WTC11 (cell line): ENCODE data around the gene FCHSD2.

ENCODE experiments used
- AFF4 ChIP-seq: sonication (generic); formaldehyde crosslinking; IDR thresholded peaks from 2 replicates; pipeline ENCODE4 v1.8.1; 2023; ENCODE audit warnings: mild to moderate bottlenecking, missing genetic modification reagents, borderline replicate concordance
- ATF1 ChIP-seq: sonication (generic); formaldehyde crosslinking; IDR thresholded peaks from 2 replicates; pipeline ENCODE4 v1.8.1; 2023; ENCODE audit warnings: mild to moderate bottlenecking, moderate library complexity, missing genetic modification reagents
- CREM ChIP-seq: sonication (generic); formaldehyde crosslinking; IDR thresholded peaks from 2 replicates; pipeline ENCODE4 v1.8.1; 2022; ENCODE audit warnings: mild to moderate bottlenecking, missing genetic modification reagents, moderate library complexity
- CTCF ChIP-seq: fragments of 200-600 bp; IDR thresholded peaks from 2 replicates; pipeline ENCODE4 v1.8.0; 2022; ENCODE audit warnings: antibody characterized with exemption
- FOXP1 ChIP-seq: sonication (generic); formaldehyde crosslinking; IDR thresholded peaks from 2 replicates; pipeline ENCODE4 v1.8.0; 2022; ENCODE audit warnings: missing genetic modification reagents, mild to moderate bottlenecking, moderate library complexity, borderline replicate concordance
- NR1H2 ChIP-seq: sonication (generic); formaldehyde crosslinking; IDR thresholded peaks from 2 replicates; pipeline ENCODE4 v1.9.0; 2021; ENCODE audit warnings: mild to moderate bottlenecking, moderate library complexity, missing genetic modification reagents
- NR2C2 ChIP-seq: sonication (generic); formaldehyde crosslinking; IDR thresholded peaks from 2 replicates; pipeline ENCODE4 v1.8.0; 2022; ENCODE audit warnings: mild to moderate bottlenecking, missing genetic modification reagents
- TF ChIP-seq, protein P1 (sequence below): sonication (generic); formaldehyde crosslinking; IDR thresholded peaks from 2 replicates; pipeline ENCODE4 v1.8.0; 2022; ENCODE audit warnings: mild to moderate bottlenecking, missing genetic modification reagents
- TF ChIP-seq, protein P2 (sequence below): sonication (generic); formaldehyde crosslinking; IDR thresholded peaks from 2 replicates; pipeline ENCODE4 v1.8.1; 2022; ENCODE audit warnings: low read depth, missing genetic modification reagents, borderline replicate concordance

DNA sequence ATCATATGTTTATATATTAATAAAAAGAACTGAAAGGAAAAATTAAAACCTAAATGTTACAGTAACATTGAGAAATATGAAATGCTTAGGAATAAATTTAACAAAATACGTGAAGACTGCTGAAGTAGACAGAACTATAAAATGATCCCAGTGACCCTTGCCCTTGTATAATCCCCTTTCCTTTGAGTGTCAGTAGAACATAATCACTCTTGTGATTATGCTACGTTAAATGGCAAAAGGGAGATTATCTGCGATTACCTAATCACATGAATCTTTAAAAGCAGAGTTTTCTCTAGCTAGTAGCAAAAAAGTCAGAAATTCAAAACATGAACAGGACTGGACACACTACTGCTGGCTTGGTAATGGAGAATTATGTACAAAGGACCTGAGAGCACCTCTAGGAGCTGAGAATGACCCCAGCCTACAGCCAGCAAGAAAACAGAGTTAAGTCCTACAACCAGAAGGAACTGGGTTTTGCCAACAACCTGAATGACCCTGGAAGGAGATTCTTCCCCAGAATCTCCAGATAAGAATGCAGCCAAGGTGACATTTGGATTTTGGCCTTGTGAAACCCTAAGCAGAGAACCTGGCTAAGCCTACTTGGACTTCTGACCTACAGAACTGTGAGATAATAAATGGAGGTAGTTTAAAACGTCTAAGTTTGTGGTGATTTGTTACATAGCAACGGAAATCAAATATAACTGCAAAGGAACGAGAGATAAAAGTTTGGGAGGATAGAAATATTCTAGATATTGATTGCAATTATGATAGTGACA lies 170.7 kb downstream of the FCHSD2 start:
- no peak for TF ChIP-seq CTCF
- TF ChIP-seq, protein P1, sequence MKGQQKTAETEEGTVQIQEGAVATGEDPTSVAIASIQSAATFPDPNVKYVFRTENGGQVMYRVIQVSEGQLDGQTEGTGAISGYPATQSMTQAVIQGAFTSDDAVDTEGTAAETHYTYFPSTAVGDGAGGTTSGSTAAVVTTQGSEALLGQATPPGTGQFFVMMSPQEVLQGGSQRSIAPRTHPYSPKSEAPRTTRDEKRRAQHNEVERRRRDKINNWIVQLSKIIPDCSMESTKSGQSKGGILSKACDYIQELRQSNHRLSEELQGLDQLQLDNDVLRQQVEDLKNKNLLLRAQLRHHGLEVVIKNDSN = no peak
- TF ChIP-seq NR2C2 (CRISPR knock-in tag) = no peak
- TF ChIP-seq NR1H2 = no peak
- TF ChIP-seq ATF1 (CRISPR knock-in tag) = no peak
- no peak for TF ChIP-seq AFF4
- TF ChIP-seq, protein P2, sequence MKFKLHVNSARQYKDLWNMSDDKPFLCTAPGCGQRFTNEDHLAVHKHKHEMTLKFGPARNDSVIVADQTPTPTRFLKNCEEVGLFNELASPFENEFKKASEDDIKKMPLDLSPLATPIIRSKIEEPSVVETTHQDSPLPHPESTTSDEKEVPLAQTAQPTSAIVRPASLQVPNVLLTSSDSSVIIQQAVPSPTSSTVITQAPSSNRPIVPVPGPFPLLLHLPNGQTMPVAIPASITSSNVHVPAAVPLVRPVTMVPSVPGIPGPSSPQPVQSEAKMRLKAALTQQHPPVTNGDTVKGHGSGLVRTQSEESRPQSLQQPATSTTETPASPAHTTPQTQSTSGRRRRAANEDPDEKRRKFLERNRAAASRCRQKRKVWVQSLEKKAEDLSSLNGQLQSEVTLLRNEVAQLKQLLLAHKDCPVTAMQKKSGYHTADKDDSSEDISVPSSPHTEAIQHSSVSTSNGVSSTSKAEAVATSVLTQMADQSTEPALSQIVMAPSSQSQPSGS = no peak
- TF ChIP-seq FOXP1 (CRISPR knock-in tag) = no peak
- no peak for TF ChIP-seq CREM (CRISPR knock-in tag)
